Mononuclear cell (primary cell): ENCODE results near the gene ZNF407. TPM values are rescaled to one million over a fixed set of nuclear protein-coding genes. Genes with fewer than 3 reads are reported as not detected.

Experiments
- H3K27me3 ChIP-seq: 2 replicates; pipeline ENCODE4 v1.6.0; 2011; ENCODE audit warnings: low read length, control low read depth; ENCODE audit not compliant: insufficient read depth
- H3K4me1 ChIP-seq: 2 replicates; pipeline ENCODE4 v1.5.1; 2011; ENCODE audit warnings: mild to moderate bottlenecking, low read length, control low read depth; ENCODE audit not compliant: insufficient read depth
- H3K4me3 ChIP-seq: 2 replicates; pipeline ENCODE4 v1.5.1; 2011; ENCODE audit warnings: mild to moderate bottlenecking, low read length, moderate library complexity
- H3K9me3 ChIP-seq: 2 replicates; pipeline ENCODE4 v1.5.1; 2011; ENCODE audit warnings: low read depth, mild to moderate bottlenecking, control low read depth, low read length
- total RNA-seq: library from RNA; depleted of rRNA; stranded (reverse); fragments of >200 nt; gene quantifications from one replicate; pipeline ENCODE4 v1.2.3, GENCODE V29; 2012

The ZNF407 gene
- total RNA-seq, 1 donor, result 32.0 TPM

- H3K27me3 ChIP-seq, result no peaks in the 10 kb centered on the region
- no peak overlapping the region for H3K4me3 ChIP-seq
- H3K9me3 ChIP-seq, result no peaks in the 10 kb centered on the region
- H3K4me1 ChIP-seq, result no peaks in the 10 kb centered on the region
Observed at GRCh38 chr18:74662622-74663021, 65.0 kb downstream of the ZNF407 start.

GRCh38 chr18:74665346-74665745, 67.7 kb downstream of the ZNF407 start:
- H3K9me3 ChIP-seq, result no peaks in the 10 kb centered on the region
- H3K27me3 ChIP-seq, result no peaks in the 10 kb centered on the region
- no peak overlapping the region for H3K4me3 ChIP-seq

GRCh38 chr18:74665905-74666304, 68.2 kb downstream of the ZNF407 start:
- no peaks in the 10 kb centered on the region for H3K27me3 ChIP-seq
- H3K4me3 ChIP-seq, result no peak overlapping the region
- no peaks in the 10 kb centered on the region for H3K9me3 ChIP-seq
- H3K4me1 ChIP-seq, result no peaks in the 10 kb centered on the region

More at GRCh38 chr18:74665346-74665745, 67.7 kb downstream of the ZNF407 start:
- H3K4me1 ChIP-seq, result no peaks in the 10 kb centered on the region

- no peaks in the 10 kb centered on the region for H3K27me3 ChIP-seq
- H3K4me1 ChIP-seq, result no peaks in the 10 kb centered on the region
- H3K9me3 ChIP-seq, result no peaks in the 10 kb centered on the region
- no peak overlapping the region for H3K4me3 ChIP-seq
Observed at GRCh38 chr18:74669136-74669798, 71.6 kb downstream of the ZNF407 start.

GRCh38 chr18:74672371-74672770, 74.7 kb downstream of the ZNF407 start:
- Histone ChIP-seq H3K4me3 (no peak overlapping the region), H3K27me3 (no peaks in the 10 kb centered on the region), H3K4me1 (no peaks in the 10 kb centered on the region), H3K9me3 (no peaks in the 10 kb centered on the region)

GRCh38 chr18:74674487-74674886, 76.8 kb downstream of the ZNF407 start:
- no peaks in the 10 kb centered on the region for H3K4me1 ChIP-seq
- H3K9me3 ChIP-seq, result no peaks in the 10 kb centered on the region
- no peaks in the 10 kb centered on the region for H3K27me3 ChIP-seq
- H3K4me3 ChIP-seq, result no peak overlapping the region

- no peak overlapping the region for H3K4me3 ChIP-seq
Observed at GRCh38 chr18:74679006-74679678, 81.5 kb downstream of the ZNF407 start.

GRCh38 chr18:74679679-74680076, 82.0 kb downstream of the ZNF407 start:
- H3K27me3 ChIP-seq, result no peaks in the 10 kb centered on the region
- no peaks in the 10 kb centered on the region for H3K4me1 ChIP-seq
- H3K4me3 ChIP-seq, result no peak overlapping the region
- H3K9me3 ChIP-seq, result no peaks in the 10 kb centered on the region

More at GRCh38 chr18:74679006-74679678, 81.5 kb downstream of the ZNF407 start:
- Histone ChIP-seq H3K4me1 (no peaks in the 10 kb centered on the region), H3K9me3 (no peaks in the 10 kb centered on the region), H3K27me3 (no peaks in the 10 kb centered on the region)

- H3K4me1 ChIP-seq, result no peaks in the 10 kb centered on the region
- no peaks in the 10 kb centered on the region for H3K27me3 ChIP-seq
- no peaks in the 10 kb centered on the region for H3K9me3 ChIP-seq
- H3K4me3 ChIP-seq, result no peak overlapping the region
Observed at GRCh38 chr18:74682141-74682990, 84.7 kb downstream of the ZNF407 start.

GRCh38 chr18:74682991-74683297, 85.3 kb downstream of the ZNF407 start:
- Histone ChIP-seq H3K9me3 (no peaks in the 10 kb centered on the region), H3K4me3 (no peak overlapping the region), H3K4me1 (no peaks in the 10 kb centered on the region), H3K27me3 (no peaks in the 10 kb centered on the region)

GRCh38 chr18:74683573-74683972, 85.9 kb downstream of the ZNF407 start:
- Histone ChIP-seq H3K27me3 (no peaks in the 10 kb centered on the region), H3K4me1 (no peaks in the 10 kb centered on the region), H3K9me3 (no peaks in the 10 kb centered on the region), H3K4me3 (no peak overlapping the region)

- H3K4me1 ChIP-seq, result peaks cover 4% of the 10 kb centered on the region
- H3K4me3 ChIP-seq, result no peak overlapping the region
- H3K27me3 ChIP-seq, result no peaks in the 10 kb centered on the region
- H3K9me3 ChIP-seq, result no peaks in the 10 kb centered on the region
Observed at GRCh38 chr18:74689251-74689650, 91.6 kb downstream of the ZNF407 start.

GRCh38 chr18:74692367-74693013, 94.8 kb downstream of the ZNF407 start:
- Histone ChIP-seq H3K27me3 (no peaks in the 10 kb centered on the region), H3K4me3 (no peak overlapping the region), H3K4me1 (peaks cover 4% of the 10 kb centered on the region), H3K9me3 (no peaks in the 10 kb centered on the region)

- H3K9me3 ChIP-seq, result no peaks in the 10 kb centered on the region
- H3K4me1 ChIP-seq, result peaks cover 4% of the 10 kb centered on the region
- H3K4me3 ChIP-seq, result no peak overlapping the region
- no peaks in the 10 kb centered on the region for H3K27me3 ChIP-seq
Observed at GRCh38 chr18:74694436-74694835, 96.8 kb downstream of the ZNF407 start.

GRCh38 chr18:74695170-74695569, 97.5 kb downstream of the ZNF407 start:
- Histone ChIP-seq H3K27me3 (no peaks in the 10 kb centered on the region), H3K9me3 (no peaks in the 10 kb centered on the region), H3K4me3 (no peak overlapping the region), H3K4me1 (peaks cover 4% of the 10 kb centered on the region)
